GM12878 (cell line): ENCODE data around the gene REV3L. TPM values are rescaled to one million over a fixed set of nuclear protein-coding genes. Genes with fewer than 3 reads are reported as not detected.

Experiments used
- CHD1 ChIP-seq: IDR thresholded peaks from 2 replicates; pipeline ENCODE4 v1.6.1; 2012; ENCODE audit warnings: low read depth, low read length, improper control_type of control experiment
- CTCF ChIP-seq, 3 experiments: IDR thresholded peaks in 2 of 3; conservative IDR thresholded peaks in 1 of 3; 2 replicates each; pipeline ENCODE4 v1.5.1; 2011; ENCODE audit warnings: low read depth in 3 of 3, low read length in 3 of 3, mild to moderate bottlenecking in 3 of 3, control low read depth in 2 of 3, moderate library complexity in 2 of 3, inconsistent platforms in 1 of 3, mixed read lengths in 1 of 3; ENCODE audit not compliant: control insufficient read depth in 2 of 3, insufficient read depth in 1 of 3; ENCODE audit errors: extremely low read depth in 1 of 3
- FOXK2 ChIP-seq: fragments of 450-650 bp; IDR thresholded peaks from 2 replicates; pipeline ENCODE4 v1.6.1; 2017; ENCODE audit warnings: mild to moderate bottlenecking, moderate library complexity
- HDAC6 ChIP-seq: fragments of 200-600 bp; sonication (generic); IDR thresholded peaks from one replicate; pipeline ENCODE4 v1.8.0; 2017; ENCODE audit warnings: antibody characterized with exemption; ENCODE audit not compliant: unreplicated experiment
- IRF4 ChIP-seq: IDR thresholded peaks from 2 replicates; pipeline ENCODE4 v1.6.1; 2011; ENCODE audit warnings: low read depth, low read length
- JUNB ChIP-seq: IDR thresholded peaks from 2 replicates; pipeline ENCODE4 v1.6.1; 2016; ENCODE audit warnings: antibody characterized with exemption, mild to moderate bottlenecking
- NFIC ChIP-seq: IDR thresholded peaks from 2 replicates; pipeline ENCODE4 v1.6.1; 2012; ENCODE audit warnings: low read depth, mild to moderate bottlenecking, inconsistent platforms, low read length, moderate library complexity
- REST ChIP-seq: IDR thresholded peaks from 2 replicates; pipeline ENCODE4 v1.6.1; 2012; ENCODE audit warnings: mild to moderate bottlenecking, low read depth, low read length
- SMAD5 ChIP-seq: IDR thresholded peaks from 2 replicates; pipeline ENCODE4 v1.6.1; 2016; ENCODE audit warnings: antibody characterized with exemption, low read depth
- SRF ChIP-seq, 2 experiments: IDR thresholded peaks; 2 replicates each; pipeline ENCODE4 v1.6.1; 2011; ENCODE audit warnings: low read depth in 2 of 2, low read length in 2 of 2, mild to moderate bottlenecking in 1 of 2, moderate library complexity in 1 of 2
- ZNF207 ChIP-seq: fragments of 450-650 bp; IDR thresholded peaks from 2 replicates; pipeline ENCODE4 v1.6.1; 2014; ENCODE audit warnings: antibody characterized with exemption, mild to moderate bottlenecking, borderline replicate concordance
- polyA plus RNA-seq, 11 experiments: library from polyadenylated mRNA; depleted of rRNA in 4 of 11; unstranded in 6 of 11; stranded (reverse) in 5 of 11; fragments of >200 nt; fragmentation: Nextera tagmentation in 4 of 11; fragmentation: Illumina TruSeq in 1 of 11; extraction: Ambion mirVana in 4 of 11; extraction: Trizol in 1 of 11; gene quantifications; 1 replicate in 1 of 11; 2 replicates in 10 of 11; pipeline versions ENCODE4 v1.2.1 to v1.2.3, GENCODE V29; 2011 to 2016; ENCODE audit warnings: inconsistent platforms in 2 of 11, missing spikeins in 2 of 11, low read depth in 1 of 11
- total RNA-seq, 4 experiments: library from RNA; depleted of rRNA in 3 of 4; stranded (reverse); fragments of >200 nt in 3 of 4; fragmentation: Illumina TruSeq in 1 of 4; extraction: Trizol in 1 of 4; gene quantifications; 2 replicates each; pipeline versions ENCODE4 v1.2.1 to v1.2.3, GENCODE V29; 2013 to 2021
- TF ChIP-seq, protein P1 (sequence below): fragments of 450-650 bp; IDR thresholded peaks from 2 replicates; pipeline ENCODE4 v1.6.1; 2017; ENCODE audit warnings: mild to moderate bottlenecking, moderate library complexity
- TF ChIP-seq, protein P2 (sequence below): fragments of 450-650 bp; formaldehyde crosslinking; IDR thresholded peaks from 2 replicates; pipeline ENCODE4 v1.4.0; 2022; ENCODE audit warnings: mild to moderate bottlenecking, moderate library complexity
- TF ChIP-seq, protein P3 (sequence below): IDR thresholded peaks from 2 replicates; pipeline ENCODE4 v1.6.1; 2011; ENCODE audit warnings: low read depth, mild to moderate bottlenecking, low read length, moderate library complexity, borderline replicate concordance; ENCODE audit errors: extremely low read depth

Gene REV3L
- total and polyA plus RNA-seq, 10 of the 15 experiments (the other 5 are each of a cell fraction or from before 2014, with no cell fraction given) = 7.6 to 33.6 (median 21.5) TPM

DNA sequence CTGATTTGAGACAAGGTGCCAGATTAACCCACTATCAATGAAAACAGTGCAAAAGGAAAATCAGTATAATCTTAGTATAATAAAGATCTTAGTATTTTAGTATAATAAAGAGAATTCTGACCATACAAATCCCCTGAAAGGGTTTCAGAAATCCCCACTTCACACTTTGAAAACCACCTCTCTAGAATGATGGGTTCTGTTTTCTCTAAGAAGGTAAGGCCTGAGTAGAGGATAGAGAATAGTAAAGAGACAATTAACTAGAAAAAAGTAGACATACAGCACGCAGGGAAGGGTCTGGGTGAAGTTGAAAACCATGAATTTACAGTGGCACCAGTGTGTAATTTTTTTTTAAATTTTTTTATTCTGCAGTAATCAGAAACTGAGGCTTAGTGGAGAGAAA, 73.6 kb downstream of the REV3L start (continued):
- TF ChIP-seq, protein P1, sequence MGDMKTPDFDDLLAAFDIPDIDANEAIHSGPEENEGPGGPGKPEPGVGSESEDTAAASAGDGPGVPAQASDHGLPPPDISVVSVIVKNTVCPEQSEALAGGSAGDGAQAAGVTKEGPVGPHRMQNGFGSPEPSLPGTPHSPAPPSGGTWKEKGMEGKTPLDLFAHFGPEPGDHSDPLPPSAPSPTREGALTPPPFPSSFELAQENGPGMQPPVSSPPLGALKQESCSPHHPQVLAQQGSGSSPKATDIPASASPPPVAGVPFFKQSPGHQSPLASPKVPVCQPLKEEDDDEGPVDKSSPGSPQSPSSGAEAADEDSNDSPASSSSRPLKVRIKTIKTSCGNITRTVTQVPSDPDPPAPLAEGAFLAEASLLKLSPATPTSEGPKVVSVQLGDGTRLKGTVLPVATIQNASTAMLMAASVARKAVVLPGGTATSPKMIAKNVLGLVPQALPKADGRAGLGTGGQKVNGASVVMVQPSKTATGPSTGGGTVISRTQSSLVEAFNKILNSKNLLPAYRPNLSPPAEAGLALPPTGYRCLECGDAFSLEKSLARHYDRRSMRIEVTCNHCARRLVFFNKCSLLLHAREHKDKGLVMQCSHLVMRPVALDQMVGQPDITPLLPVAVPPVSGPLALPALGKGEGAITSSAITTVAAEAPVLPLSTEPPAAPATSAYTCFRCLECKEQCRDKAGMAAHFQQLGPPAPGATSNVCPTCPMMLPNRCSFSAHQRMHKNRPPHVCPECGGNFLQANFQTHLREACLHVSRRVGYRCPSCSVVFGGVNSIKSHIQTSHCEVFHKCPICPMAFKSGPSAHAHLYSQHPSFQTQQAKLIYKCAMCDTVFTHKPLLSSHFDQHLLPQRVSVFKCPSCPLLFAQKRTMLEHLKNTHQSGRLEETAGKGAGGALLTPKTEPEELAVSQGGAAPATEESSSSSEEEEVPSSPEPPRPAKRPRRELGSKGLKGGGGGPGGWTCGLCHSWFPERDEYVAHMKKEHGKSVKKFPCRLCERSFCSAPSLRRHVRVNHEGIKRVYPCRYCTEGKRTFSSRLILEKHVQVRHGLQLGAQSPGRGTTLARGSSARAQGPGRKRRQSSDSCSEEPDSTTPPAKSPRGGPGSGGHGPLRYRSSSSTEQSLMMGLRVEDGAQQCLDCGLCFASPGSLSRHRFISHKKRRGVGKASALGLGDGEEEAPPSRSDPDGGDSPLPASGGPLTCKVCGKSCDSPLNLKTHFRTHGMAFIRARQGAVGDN = 0 out of 2 replicates have a peak, but pooled peaks have one; percentile 30
- no peak for TF ChIP-seq JUNB
- TF ChIP-seq, protein P2, sequence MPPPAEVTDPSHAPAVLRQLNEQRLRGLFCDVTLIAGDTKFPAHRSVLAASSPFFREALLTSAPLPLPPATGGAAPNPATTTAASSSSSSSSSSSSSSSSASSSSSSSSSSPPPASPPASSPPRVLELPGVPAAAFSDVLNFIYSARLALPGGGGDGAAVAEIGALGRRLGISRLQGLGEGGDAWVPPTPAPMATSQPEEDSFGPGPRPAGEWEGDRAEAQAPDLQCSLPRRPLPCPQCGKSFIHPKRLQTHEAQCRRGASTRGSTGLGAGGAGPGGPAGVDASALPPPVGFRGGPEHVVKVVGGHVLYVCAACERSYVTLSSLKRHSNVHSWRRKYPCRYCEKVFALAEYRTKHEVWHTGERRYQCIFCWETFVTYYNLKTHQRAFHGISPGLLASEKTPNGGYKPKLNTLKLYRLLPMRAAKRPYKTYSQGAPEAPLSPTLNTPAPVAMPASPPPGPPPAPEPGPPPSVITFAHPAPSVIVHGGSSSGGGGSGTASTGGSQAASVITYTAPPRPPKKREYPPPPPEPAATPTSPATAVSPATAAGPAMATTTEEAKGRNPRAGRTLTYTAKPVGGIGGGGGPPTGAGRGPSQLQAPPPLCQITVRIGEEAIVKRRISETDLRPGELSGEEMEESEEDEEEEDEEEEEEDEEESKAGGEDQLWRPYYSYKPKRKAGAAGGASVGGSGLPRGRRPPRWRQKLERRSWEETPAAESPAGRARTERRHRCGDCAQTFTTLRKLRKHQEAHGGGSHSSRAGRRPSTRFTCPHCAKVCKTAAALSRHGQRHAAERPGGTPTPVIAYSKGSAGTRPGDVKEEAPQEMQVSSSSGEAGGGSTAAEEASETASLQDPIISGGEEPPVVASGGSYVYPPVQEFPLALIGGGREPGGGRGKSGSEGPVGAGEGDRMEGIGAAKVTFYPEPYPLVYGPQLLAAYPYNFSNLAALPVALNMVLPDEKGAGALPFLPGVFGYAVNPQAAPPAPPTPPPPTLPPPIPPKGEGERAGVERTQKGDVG = no peak
- no peak for TF ChIP-seq SRF (IDR thresholded peaks at IDR 0.05; ENCODE audit: low read depth in 2 of 2, low read length in 2 of 2)
- no peak for TF ChIP-seq REST
- TF ChIP-seq SMAD5 = no peak
- TF ChIP-seq ZNF207 = no peak
- TF ChIP-seq NFIC = peak; percentile 23; the same call in 1 of the 2 replicates
- TF ChIP-seq IRF4 = no peak
- TF ChIP-seq FOXK2 = no peak
- TF ChIP-seq, protein P3, sequence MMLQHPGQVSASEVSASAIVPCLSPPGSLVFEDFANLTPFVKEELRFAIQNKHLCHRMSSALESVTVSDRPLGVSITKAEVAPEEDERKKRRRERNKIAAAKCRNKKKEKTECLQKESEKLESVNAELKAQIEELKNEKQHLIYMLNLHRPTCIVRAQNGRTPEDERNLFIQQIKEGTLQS = no peak
- no peak for TF ChIP-seq HDAC6
- no peak for TF ChIP-seq CTCF (IDR thresholded peaks at IDR 0.05 in 2 of 3, conservative IDR thresholded peaks at IDR 0.05 in 1 of 3; ENCODE audit: control insufficient read depth in 2 of 3, extremely low read depth in 1 of 3, insufficient read depth in 1 of 3, low read depth in 3 of 3, low read length in 3 of 3)
- TF ChIP-seq CHD1 = no peak
